A673 (cell line): ENCODE measurements around the gene TBX4.

Experiments used
- EZH2 ChIP-seq: fragments of 200-600 bp; sonication (generic); IDR thresholded peaks from 2 replicates; pipeline ENCODE4 v1.6.1; 2017; ENCODE audit warnings: borderline replicate concordance, low read depth, mild to moderate bottlenecking, mixed read lengths, antibody characterized with exemption, low read length; ENCODE audit not compliant: poor library complexity, severe bottlenecking
- TF ChIP-seq, protein P1 (sequence below): fragments of 300-800, 200-600 bp; sonication (generic); conservative IDR thresholded peaks from 2 replicates; pipeline ENCODE4 v1.5.1; 2017; ENCODE audit warnings: low read depth, mild to moderate bottlenecking, antibody characterized with exemption, low read length, moderate library complexity, mixed read lengths

DNA sequence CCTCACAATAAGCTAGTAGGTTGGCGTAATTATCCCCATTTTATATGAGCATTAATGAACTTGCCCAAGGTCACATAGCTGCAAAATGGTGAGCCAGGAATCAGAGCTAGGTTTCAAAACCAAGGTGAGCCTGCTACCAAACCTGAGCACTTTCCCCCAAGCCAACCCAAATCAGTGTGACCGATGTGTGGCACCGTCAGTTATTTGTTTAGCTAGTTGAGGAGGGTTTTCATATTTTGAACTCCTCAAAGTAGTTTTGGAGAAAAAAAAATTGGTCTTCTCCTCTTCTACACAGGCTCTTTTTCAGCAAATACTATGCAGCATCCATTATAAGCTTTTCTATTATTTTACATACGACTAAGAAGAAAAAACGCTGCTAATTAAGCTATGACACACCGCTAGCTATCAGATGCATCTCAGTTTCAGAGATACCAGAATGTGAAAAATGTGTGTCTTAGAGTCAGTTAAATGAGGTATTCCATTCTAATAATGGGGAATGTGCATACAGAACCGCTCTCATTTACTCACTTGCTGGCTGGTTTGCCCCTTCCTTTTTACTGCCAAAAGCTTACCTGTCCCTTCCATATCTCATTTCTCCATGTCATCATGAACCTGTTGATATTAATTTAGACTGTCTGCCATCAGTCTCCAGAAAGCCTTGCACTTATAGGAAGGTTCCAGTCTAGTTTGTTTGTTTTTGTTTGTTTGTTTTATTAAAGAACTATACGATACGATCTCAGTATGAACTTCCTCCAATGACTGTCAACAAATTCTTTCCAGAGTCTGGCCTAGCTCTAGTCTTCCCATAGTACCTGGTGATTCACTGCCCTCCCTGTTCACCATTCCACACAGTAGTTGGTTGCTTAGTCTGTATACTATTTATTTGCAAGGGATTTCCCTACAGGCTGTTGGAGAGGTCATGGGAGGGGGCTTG is 2.2 kb upstream of the TBX4 start:
- TF ChIP-seq, protein P1, sequence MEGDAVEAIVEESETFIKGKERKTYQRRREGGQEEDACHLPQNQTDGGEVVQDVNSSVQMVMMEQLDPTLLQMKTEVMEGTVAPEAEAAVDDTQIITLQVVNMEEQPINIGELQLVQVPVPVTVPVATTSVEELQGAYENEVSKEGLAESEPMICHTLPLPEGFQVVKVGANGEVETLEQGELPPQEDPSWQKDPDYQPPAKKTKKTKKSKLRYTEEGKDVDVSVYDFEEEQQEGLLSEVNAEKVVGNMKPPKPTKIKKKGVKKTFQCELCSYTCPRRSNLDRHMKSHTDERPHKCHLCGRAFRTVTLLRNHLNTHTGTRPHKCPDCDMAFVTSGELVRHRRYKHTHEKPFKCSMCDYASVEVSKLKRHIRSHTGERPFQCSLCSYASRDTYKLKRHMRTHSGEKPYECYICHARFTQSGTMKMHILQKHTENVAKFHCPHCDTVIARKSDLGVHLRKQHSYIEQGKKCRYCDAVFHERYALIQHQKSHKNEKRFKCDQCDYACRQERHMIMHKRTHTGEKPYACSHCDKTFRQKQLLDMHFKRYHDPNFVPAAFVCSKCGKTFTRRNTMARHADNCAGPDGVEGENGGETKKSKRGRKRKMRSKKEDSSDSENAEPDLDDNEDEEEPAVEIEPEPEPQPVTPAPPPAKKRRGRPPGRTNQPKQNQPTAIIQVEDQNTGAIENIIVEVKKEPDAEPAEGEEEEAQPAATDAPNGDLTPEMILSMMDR: no peak
- TF ChIP-seq EZH2: no peak
